Heart left ventricle (tissue), 16 donors: Measurements from ENCODE around the gene CLMN. TPM values are rescaled to one million over a fixed set of nuclear protein-coding genes. Genes with fewer than 3 reads are reported as not detected.

ENCODE experiments used
- ATAC-seq, 4 donors: fragments of 200-7000 bp; cut with Tn5 transposase; one replicate each; pipeline ENCODE4 v1.9.1; 2020 to 2022; ENCODE audit warnings: moderate library complexity in 4 of 4, mild to moderate bottlenecking in 3 of 4, moderate number of reproducible peaks in 1 of 4
- DNase-seq, 5 donors: peaks; one replicate each; pipeline ENCODE4 v3.0.0-alpha.2; 2020
- H3K27ac ChIP-seq, 12 donors: fragments of 200-600 bp; sonication (generic) in 4 of 12; one replicate each; pipeline versions ENCODE4 v1.5.0 to v1.8.0; 2016 to 2022; ENCODE audit warnings: mild to moderate bottlenecking in 2 of 12
- H3K27me3 ChIP-seq, 9 donors: fragments of 200-600 bp; sonication (generic) in 2 of 9; one replicate each; pipeline versions ENCODE4 v1.5.1 to v1.8.0; 2016 to 2022; ENCODE audit warnings: mild to moderate bottlenecking in 3 of 9
- H3K36me3 ChIP-seq, 9 donors: fragments of 200-600 bp; sonication (generic) in 2 of 9; one replicate each; pipeline versions ENCODE4 v1.5.0 to v1.8.0; 2018 to 2022; ENCODE audit warnings: mild to moderate bottlenecking in 2 of 9
- H3K4me1 ChIP-seq, 12 donors: fragments of 200-600 bp; sonication (generic) in 4 of 12; one replicate each; pipeline versions ENCODE4 v1.5.0 to v1.8.0; 2016 to 2022; ENCODE audit warnings: mild to moderate bottlenecking in 3 of 12
- H3K4me3 ChIP-seq, 12 donors: fragments of 200-600 bp; sonication (generic) in 4 of 12; one replicate each; pipeline versions ENCODE4 v1.5.0 to v1.8.0; 2017 to 2022; ENCODE audit warnings: mild to moderate bottlenecking in 9 of 12, moderate library complexity in 4 of 12
- H3K9me3 ChIP-seq, 12 donors: fragments of 200-600 bp; sonication (generic) in 4 of 12; one replicate each; pipeline versions ENCODE4 v1.5.0 to v1.8.0; 2016 to 2022; ENCODE audit warnings: mild to moderate bottlenecking in 1 of 12
- CTCF ChIP-seq, 12 donors: fragments of 200-600 bp; sonication (generic) in 4 of 12; IDR thresholded peaks; one replicate each; pipeline versions ENCODE4 v1.5.0 to v1.8.0; 2018 to 2022; ENCODE audit warnings: antibody characterized with exemption in 12 of 12, mild to moderate bottlenecking in 5 of 12
- POLR2A ChIP-seq, 2 donors: fragments of 450-650 bp; IDR thresholded peaks; one replicate each; pipeline ENCODE4 v1.6.1; 2017; ENCODE audit warnings: antibody characterized with exemption in 2 of 2, mild to moderate bottlenecking in 2 of 2, moderate library complexity in 2 of 2
- WGBS, 4 donors: extraction: QIAGEN DNeasy Blood & Tissue Kit in 2 of 4; methylation state at CpG; one replicate each; pipeline versions ENCODE4 v1.1.5 to v1.1.7; 2013 to 2018; 5-methylcytosine and 5-hydroxymethylcytosine counted together
- intact Hi-C, 10 donors: fragments of 100-400 bp; cut with DNase I; formaldehyde crosslinking; loops; one replicate each; pipeline versions ENCODE4 v1.11.1 to v1.14.2; 2022
- polyA plus RNA-seq, 2 donors: library from polyadenylated mRNA; stranded (reverse); fragments of 200-250 nt; gene quantifications; one replicate each; pipeline ENCODE4 v1.2.3, GENCODE V29; 2013
- total RNA-seq, 9 donors: library from RNA; depleted of rRNA in 2 of 9; stranded (reverse); fragments of >200 nt in 2 of 9; fragmentation: NEBNext Ultra II Directional in 3 of 9; extraction: Animal tissue kit (Norgen Biotek cat#: 25700) in 3 of 9; gene quantifications; one replicate each; pipeline versions ENCODE4 v1.1.0 to v1.2.4, GENCODE V29; 2016 to 2023
- donor health status: ischemic (EF 13 %, LVEDD 7.1; RV severe dilation, severe dysfunction).
- donor health status: healthy with polysubstance abuse.
- donor health status: DM: no; HTN: yes; CAD: no.
- donor health status: DM: no; HTN: no; CAD: no.
- donor health status: ischemic (EF 25% LVEDD 6.9; RV normal size, moderate dysfunction).
- donor health status: ischemic (EF 25% LVEDD 5.7; RV mildly dilated, moderate dysfunction).
- donor health status: healthy.
- donor health status: DM: yes; HTN: yes; CAD: no.
- donor health status: ischemic (EF 35%, LVEDD 5.7; RV mildly dilated, moderate dysfunction).
- donor health status: nonischemic (EF 11% LVEDD 7.7; RV severe dilation, severe dysfunction).
- donor health status: DM: yes; HTN: yes; CAD: no.
- donor health status: PGD.
- donor health status: ischemic (EF 29% LVEDD 5.4; RV normal size, mild dysfunction).
- donor health status: nonischemic (EF 23%, LVEDD 6.1; RV moderate dilation, normal function).

Gene CLMN
- total and polyA plus RNA-seq, 11 donors, result 3.1 to 10.2 (median 6.7) TPM

- 44 to 60% (median 53%) methylated on average over 5 of the region's 5 CpGs for WGBS, 4 donors
- Histone ChIP-seq H3K27me3 (peaks cover 0 to 12% (median 0%) of the 10 kb centered on the region in 9 donors), H3K9me3 (peaks cover 0 to 12% (median 2%) of the 10 kb centered on the region in 12 donors), H3K4me3 (no peak overlapping the region), H3K4me1 (peaks cover 4 to 56% (median 35%) of the 10 kb centered on the region in 12 donors), H3K27ac (peak overlapping the region in 5 of 12 donors; percentile 3 to 71 (median 63)), H3K36me3 (peaks cover 0 to 12% (median 2%) of the 10 kb centered on the region in 9 donors)
- peak in 1 of 4 donors; percentile 33 for ATAC-seq
- intact Hi-C loops, result loop anchor here in 6 of 10 donors (5.0 to 10.0 kb wide), 7 partner anchors 47 to 505 kb away; no protein-coding TSS in a partner anchor
- TF ChIP-seq CTCF (IDR thresholded peaks at IDR 0.05), result no peak
- no peak for TF ChIP-seq POLR2A (IDR thresholded peaks at IDR 0.05)
- DNase-seq, result no peak
Observed at GRCh38 chr14:95189367-95190132, 130.2 kb downstream of the CLMN start.

GRCh38 chr14:95188380-95188779, 131.3 kb downstream of the CLMN start:
- ATAC-seq, result no peak
- TF ChIP-seq POLR2A (IDR thresholded peaks at IDR 0.05), result no peak
- no peak for TF ChIP-seq CTCF (IDR thresholded peaks at IDR 0.05)
- peaks cover 0 to 12% (median 2%) of the 10 kb centered on the region in 12 donors for H3K9me3 ChIP-seq
- H3K27ac ChIP-seq, result no peak overlapping the region
- no peak overlapping the region for H3K4me3 ChIP-seq
- no peak for DNase-seq
- peaks cover 4 to 67% (median 44%) of the 10 kb centered on the region in 12 donors for H3K4me1 ChIP-seq
- peaks cover 0 to 12% (median 0%) of the 10 kb centered on the region in 9 donors for H3K27me3 ChIP-seq
- 93 to 96% (median 94%) methylated on average over 3 of the region's 3 CpGs for WGBS, 4 donors
- intact Hi-C loops, result loop anchor here in 3 of 10 donors (5.0 to 10.0 kb wide), 4 partner anchors 46 to 244 kb away; no protein-coding TSS in a partner anchor
- H3K36me3 ChIP-seq, result peaks cover 0 to 9% (median 0%) of the 10 kb centered on the region in 9 donors

- peak; percentile 10 to 33 (median 21) for ATAC-seq
- H3K4me1 ChIP-seq, result peaks cover 11 to 80% (median 60%) of the 10 kb centered on the region in 12 donors
- peaks cover 0 to 2% (median 0%) of the 10 kb centered on the region in 9 donors for H3K36me3 ChIP-seq
- DNase-seq, result no peak
- WGBS, 4 donors, result 69 to 81% (median 75%) methylated on average over 11 of the region's 11 CpGs
- intact Hi-C loops, result loop anchor here in 3 of 10 donors (5.0 to 10.0 kb wide), 4 partner anchors 44 to 246 kb away; no protein-coding TSS in a partner anchor
- H3K4me3 ChIP-seq, result peak overlapping the region in 6 of 12 donors; percentile 8 to 51 (median 17)
- TF ChIP-seq POLR2A (IDR thresholded peaks at IDR 0.05) (no peak), CTCF (IDR thresholded peaks at IDR 0.05) (no peak)
- H3K9me3 ChIP-seq, result peaks cover 0 to 12% (median 2%) of the 10 kb centered on the region in 12 donors
- peak overlapping the region; percentile 69 to 97 (median 84) for H3K27ac ChIP-seq
- H3K27me3 ChIP-seq, result peaks cover 0 to 7% (median 0%) of the 10 kb centered on the region in 9 donors
Observed at GRCh38 chr14:95185767-95186392, 133.8 kb downstream of the CLMN start.
